ENCODE data around the gene TSACC. TPM values are rescaled to one million over a fixed set of nuclear protein-coding genes. Genes with fewer than 3 reads are reported as not detected.

TSACC gene
- total and polyA plus RNA-seq, 10 of the 15 experiments (the other 5 are each of a cell fraction or from before 2014, with no cell fraction given) = 0.25 to 2.8 (median 0.92) TPM; not detected in 4

DNA sequence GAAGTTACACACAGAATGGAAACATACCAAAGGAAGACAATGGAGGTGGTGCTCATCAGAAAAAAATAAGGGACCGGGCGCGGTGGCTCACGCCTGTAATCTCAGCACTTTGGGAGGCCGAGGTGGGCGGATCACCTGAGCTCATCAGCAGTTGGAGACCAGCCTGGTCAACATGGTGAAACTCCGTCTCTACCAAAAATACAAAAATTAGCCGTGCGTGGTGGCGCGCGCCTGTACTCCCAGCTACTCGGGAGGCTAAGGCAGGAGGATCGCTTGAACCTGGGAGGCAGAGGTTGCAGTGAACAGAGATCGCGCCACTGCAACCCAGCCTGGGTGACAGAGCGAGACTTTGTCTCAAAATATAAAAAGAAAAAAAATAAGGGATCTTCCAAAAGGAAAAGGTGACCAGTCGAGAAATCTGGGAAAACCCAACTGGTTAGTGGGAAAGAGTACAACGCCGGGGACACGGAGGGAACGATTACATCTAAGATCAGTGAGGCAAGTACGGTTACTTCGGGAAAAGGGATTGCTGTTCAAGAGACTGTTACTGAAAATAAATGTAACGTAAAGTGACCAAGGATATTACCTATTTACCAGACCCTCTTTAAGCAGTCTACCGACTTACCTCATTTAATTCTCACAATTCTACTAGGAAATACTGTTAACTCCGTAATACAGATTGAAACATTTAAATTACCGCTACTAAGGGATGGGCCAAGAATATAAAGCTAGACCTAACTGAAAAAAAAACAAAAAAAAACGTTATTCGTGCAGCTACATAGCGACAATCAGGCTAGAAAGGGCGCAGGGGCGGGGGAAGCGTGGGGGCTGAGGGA lies 1.1 kb upstream of the TSACC start:
- ChIA-PET CTCF (interaction anchor here (0.6 to 2.2 kb wide), 15 partner anchors 7 to 322 kb away, joined by 3 to 10 read pairs (median 4); partner anchors contain the start of gene SMG5), SMC1A (ENCODE audit: uncharacterized antibody, unreplicated experiment) (interaction anchor here (0.6 to 1.4 kb wide), 5 partner anchors 11 to 290 kb away, joined by 3 to 5 read pairs (median 4); no protein-coding TSS in a partner anchor), RAD21 (ENCODE audit: unreplicated experiment) (interaction anchor here (0.6 to 1.0 kb wide), 2 partner anchors 54 to 212 kb away, joined by 3 to 5 read pairs; partner anchors contain the start of gene SMG5), POLR2A (interaction anchor here (0.6 to 1.1 kb wide), 5 partner anchors 12 to 404 kb away, joined by 3 to 6 read pairs (median 3); partner anchors contain the start of genes MRPL24 and SMG5)
- H2AFZ ChIP-seq (ENCODE audit: control insufficient read depth, low read depth, low read length) = peak overlapping the region; percentile 93
- intact Hi-C loops (cut with micrococcal nuclease; ENCODE audit: unreplicated experiment) = no loop called here
- no peaks in the 10 kb centered on the region for H4K20me1 ChIP-seq (ENCODE audit: control insufficient read depth, insufficient read depth)
- H3K4me1 ChIP-seq (ENCODE audit: control insufficient read depth, insufficient read depth, low read length) = no peaks in the 10 kb centered on the region
- ATAC-seq (peak; percentile 1), DNase-seq (ENCODE audit: low read depth, low spot score) (no peak), FAIRE-seq (no peak)
- TF ChIP-seq, protein P1, sequence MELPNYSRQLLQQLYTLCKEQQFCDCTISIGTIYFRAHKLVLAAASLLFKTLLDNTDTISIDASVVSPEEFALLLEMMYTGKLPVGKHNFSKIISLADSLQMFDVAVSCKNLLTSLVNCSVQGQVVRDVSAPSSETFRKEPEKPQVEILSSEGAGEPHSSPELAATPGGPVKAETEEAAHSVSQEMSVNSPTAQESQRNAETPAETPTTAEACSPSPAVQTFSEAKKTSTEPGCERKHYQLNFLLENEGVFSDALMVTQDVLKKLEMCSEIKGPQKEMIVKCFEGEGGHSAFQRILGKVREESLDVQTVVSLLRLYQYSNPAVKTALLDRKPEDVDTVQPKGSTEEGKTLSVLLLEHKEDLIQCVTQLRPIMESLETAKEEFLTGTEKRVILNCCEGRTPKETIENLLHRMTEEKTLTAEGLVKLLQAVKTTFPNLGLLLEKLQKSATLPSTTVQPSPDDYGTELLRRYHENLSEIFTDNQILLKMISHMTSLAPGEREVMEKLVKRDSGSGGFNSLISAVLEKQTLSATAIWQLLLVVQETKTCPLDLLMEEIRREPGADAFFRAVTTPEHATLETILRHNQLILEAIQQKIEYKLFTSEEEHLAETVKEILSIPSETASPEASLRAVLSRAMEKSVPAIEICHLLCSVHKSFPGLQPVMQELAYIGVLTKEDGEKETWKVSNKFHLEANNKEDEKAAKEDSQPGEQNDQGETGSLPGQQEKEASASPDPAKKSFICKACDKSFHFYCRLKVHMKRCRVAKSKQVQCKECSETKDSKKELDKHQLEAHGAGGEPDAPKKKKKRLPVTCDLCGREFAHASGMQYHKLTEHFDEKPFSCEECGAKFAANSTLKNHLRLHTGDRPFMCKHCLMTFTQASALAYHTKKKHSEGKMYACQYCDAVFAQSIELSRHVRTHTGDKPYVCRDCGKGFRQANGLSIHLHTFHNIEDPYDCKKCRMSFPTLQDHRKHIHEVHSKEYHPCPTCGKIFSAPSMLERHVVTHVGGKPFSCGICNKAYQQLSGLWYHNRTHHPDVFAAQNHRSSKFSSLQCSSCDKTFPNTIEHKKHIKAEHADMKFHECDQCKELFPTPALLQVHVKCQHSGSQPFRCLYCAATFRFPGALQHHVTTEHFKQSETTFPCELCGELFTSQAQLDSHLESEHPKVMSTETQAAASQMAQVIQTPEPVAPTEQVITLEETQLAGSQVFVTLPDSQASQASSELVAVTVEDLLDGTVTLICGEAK (IDR thresholded peaks at IDR 0.05; ENCODE audit: borderline replicate concordance) = 0 out of 2 replicates have a peak, but pooled peaks have one; percentile 24
- TF ChIP-seq SP1 (IDR thresholded peaks at IDR 0.05; ENCODE audit: low read depth, low read length) (no peak), IKZF2 (IDR thresholded peaks at IDR 0.05) (peak in 1 of 2 experiments; percentile 16; a peak in 1 of 4 replicates)
- TF ChIP-seq, protein P2, sequence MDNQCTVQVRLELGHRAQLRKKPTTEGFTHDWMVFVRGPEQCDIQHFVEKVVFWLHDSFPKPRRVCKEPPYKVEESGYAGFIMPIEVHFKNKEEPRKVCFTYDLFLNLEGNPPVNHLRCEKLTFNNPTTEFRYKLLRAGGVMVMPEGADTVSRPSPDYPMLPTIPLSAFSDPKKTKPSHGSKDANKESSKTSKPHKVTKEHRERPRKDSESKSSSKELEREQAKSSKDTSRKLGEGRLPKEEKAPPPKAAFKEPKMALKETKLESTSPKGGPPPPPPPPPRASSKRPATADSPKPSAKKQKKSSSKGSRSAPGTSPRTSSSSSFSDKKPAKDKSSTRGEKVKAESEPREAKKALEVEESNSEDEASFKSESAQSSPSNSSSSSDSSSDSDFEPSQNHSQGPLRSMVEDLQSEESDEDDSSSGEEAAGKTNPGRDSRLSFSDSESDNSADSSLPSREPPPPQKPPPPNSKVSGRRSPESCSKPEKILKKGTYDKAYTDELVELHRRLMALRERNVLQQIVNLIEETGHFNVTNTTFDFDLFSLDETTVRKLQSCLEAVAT (IDR thresholded peaks at IDR 0.05) = peak; percentile 88
- peak overlapping the region; percentile 76 for H3K27ac ChIP-seq (ENCODE audit: control insufficient read depth, insufficient read depth)
- peaks cover 38% of the 10 kb centered on the region for H3K79me2 ChIP-seq (ENCODE audit: control insufficient read depth, insufficient read depth, low read length)
- 24% methylated on average over 34 of the region's 34 CpGs for WGBS (ENCODE audit: insufficient coverage, insufficient replicate concordance, low lambda C conversion rate, missing lambda C conversion rate)
- no peaks in the 10 kb centered on the region for H3K27me3 ChIP-seq (replicated peaks in 1 of 2; ENCODE audit: control insufficient read depth in 2 of 2, insufficient read depth in 2 of 2, low read length in 1 of 2)
- peak overlapping the region; percentile 81 for H3K9ac ChIP-seq (ENCODE audit: control insufficient read depth, insufficient read depth, low read length)
- peak overlapping the region; percentile 96 for H3K4me3 ChIP-seq
- no peaks in the 10 kb centered on the region for H3K9me3 ChIP-seq (replicated peaks; ENCODE audit: control insufficient read depth, insufficient read depth, low read length)
- in situ Hi-C loops (cut with MboI) = no loop called here
- BruUV-seq (replicated peaks) = TSS peak; percentile 58
- H3K4me2 ChIP-seq (ENCODE audit: control insufficient read depth, insufficient read depth) = peak overlapping the region; percentile 94
- H3K36me3 ChIP-seq (ENCODE audit: control insufficient read depth in 2 of 2, insufficient read depth in 2 of 2, low read length in 1 of 2) = peaks cover 0 to 26% of the 10 kb centered on the region in 2 experiments; a peak in 3 of 4 replicates

Data from GM12878 (cell line).